ENCODE results near the gene PTGES3.

GRCh38 chr12:56641219-56641618, 46.9 kb downstream of the PTGES3 start:
- TF ChIP-seq POLR2A (IDR thresholded peaks at IDR 0.05) (no peak), CTCF (IDR thresholded peaks at IDR 0.05) (no peak)

Data from uterus (tissue), 2 donors.